Measurements from ENCODE around the gene CLCN1. TPM values are rescaled to one million over a fixed set of nuclear protein-coding genes. Genes with fewer than 3 reads are reported as not detected.

Gene CLCN1
- total RNA-seq, 1 donor from 2014 or later, result not detected

GRCh38 chr7:143322760-143323633 is 7.1 kb downstream of the CLCN1 start:
- Mint-ChIP-seq H3K36me3 (ENCODE audit: low read depth) (no peaks in the 10 kb centered on the region), H3K27me3 (ENCODE audit: insufficient read depth) (peaks cover 8% of the 10 kb centered on the region), H3K27ac (no peak overlapping the region), H3K4me3 (no peak overlapping the region), H3K9me3 (no peaks in the 10 kb centered on the region), H3K4me1 (ENCODE audit: low read depth) (peaks cover 12% of the 10 kb centered on the region)
- no peak for DNase-seq (ENCODE audit: low spot score)
- intact Hi-C loops (cut with micrococcal nuclease), result no loop called here

- peaks cover 12% of the 10 kb centered on the region for H3K4me1 Mint-ChIP-seq (ENCODE audit: low read depth)
- no peaks in the 10 kb centered on the region for H3K9me3 Mint-ChIP-seq
- intact Hi-C loops (cut with micrococcal nuclease), result no loop called here
- H3K27me3 Mint-ChIP-seq (ENCODE audit: insufficient read depth), result peaks cover 9% of the 10 kb centered on the region
- no peak overlapping the region for H3K27ac Mint-ChIP-seq
- no peaks in the 10 kb centered on the region for H3K36me3 Mint-ChIP-seq (ENCODE audit: low read depth)
- no peak for DNase-seq (ENCODE audit: low spot score)
- H3K4me3 Mint-ChIP-seq, result no peak overlapping the region
Observed at GRCh38 chr7:143323653-143324052, 7.7 kb downstream of the CLCN1 start.

DNA sequence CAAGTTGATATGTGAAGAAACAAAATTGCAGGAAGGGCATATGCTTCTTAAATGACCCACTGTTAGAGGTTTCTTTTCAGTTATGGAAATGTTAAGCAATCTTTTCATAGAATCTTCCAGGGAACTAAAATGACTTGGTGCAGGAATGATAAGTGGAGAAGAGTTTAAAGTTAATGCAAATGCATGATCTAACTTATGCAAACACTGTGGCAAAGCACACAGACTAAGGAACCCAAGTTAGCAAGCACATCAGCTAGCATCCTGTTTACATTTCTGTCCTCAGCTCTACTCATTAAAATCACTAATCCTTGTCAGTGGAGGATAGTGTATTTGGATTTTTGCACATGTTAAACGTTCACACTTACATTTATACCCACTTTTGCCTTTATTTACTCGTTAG is 9.3 kb downstream of the CLCN1 start:
- Mint-ChIP-seq H3K9me3 (no peaks in the 10 kb centered on the region), H3K27ac (no peak overlapping the region)
- DNase-seq (ENCODE audit: low spot score), result no peak

GRCh38 chr7:143327903-143328302 is 12.0 kb downstream of the CLCN1 start:
- Mint-ChIP-seq H3K9me3 (no peaks in the 10 kb centered on the region), H3K4me3 (no peak overlapping the region)
- no peak for DNase-seq (ENCODE audit: low spot score)

More for the DNA sequence above, 9.3 kb downstream of the CLCN1 start:
- Mint-ChIP-seq H3K4me3 (no peak overlapping the region), H3K27me3 (ENCODE audit: insufficient read depth) (peaks cover 4% of the 10 kb centered on the region), H3K4me1 (ENCODE audit: low read depth) (peaks cover 12% of the 10 kb centered on the region), H3K36me3 (ENCODE audit: low read depth) (no peaks in the 10 kb centered on the region)
- intact Hi-C loops (cut with micrococcal nuclease), result no loop called here

GRCh38 chr7:143329471-143330170 is 13.7 kb downstream of the CLCN1 start:
- Mint-ChIP-seq H3K4me3 (no peak overlapping the region), H3K36me3 (ENCODE audit: low read depth) (no peaks in the 10 kb centered on the region), H3K27me3 (ENCODE audit: insufficient read depth) (peaks cover 24% of the 10 kb centered on the region), H3K9me3 (no peaks in the 10 kb centered on the region), H3K27ac (no peak overlapping the region), H3K4me1 (ENCODE audit: low read depth) (peaks cover 12% of the 10 kb centered on the region)
- intact Hi-C loops (cut with micrococcal nuclease), result no loop called here
- no peak for DNase-seq (ENCODE audit: low spot score)

More at GRCh38 chr7:143327903-143328302, 12.0 kb downstream of the CLCN1 start:
- intact Hi-C loops (cut with micrococcal nuclease), result no loop called here
- peaks cover 16% of the 10 kb centered on the region for H3K27me3 Mint-ChIP-seq (ENCODE audit: insufficient read depth)
- H3K36me3 Mint-ChIP-seq (ENCODE audit: low read depth), result no peaks in the 10 kb centered on the region
- H3K27ac Mint-ChIP-seq, result no peak overlapping the region
- peaks cover 12% of the 10 kb centered on the region for H3K4me1 Mint-ChIP-seq (ENCODE audit: low read depth)

DNA sequence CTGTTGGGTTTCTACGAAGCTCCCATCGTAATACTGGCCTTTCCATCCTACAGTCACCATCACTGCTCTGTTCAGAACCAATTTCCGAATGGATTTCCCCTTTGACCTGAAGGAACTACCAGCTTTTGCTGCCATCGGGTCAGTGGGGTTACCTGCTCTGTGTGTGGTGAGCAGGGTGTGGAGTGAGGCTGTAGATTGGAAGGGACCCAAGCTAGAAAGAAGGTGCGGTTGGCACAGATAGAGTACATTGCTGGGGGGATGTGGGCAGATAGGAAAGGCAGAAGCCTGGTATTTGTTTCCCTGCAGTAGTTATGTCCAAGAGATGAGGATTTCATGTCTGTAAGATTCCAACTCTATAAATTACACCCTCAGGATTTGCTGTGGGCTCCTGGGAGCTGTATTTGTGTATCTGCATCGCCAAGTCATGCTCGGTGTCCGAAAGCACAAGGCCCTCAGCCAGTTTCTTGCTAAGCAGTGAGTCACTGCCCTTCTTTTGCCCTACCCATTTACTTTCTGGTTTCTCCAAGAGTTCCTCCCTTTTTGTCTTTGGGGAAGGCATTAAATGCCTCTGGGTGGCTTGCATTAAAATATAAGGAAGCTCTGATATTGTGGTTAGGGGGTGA is 15.4 kb downstream of the CLCN1 start:
- no peaks in the 10 kb centered on the region for H3K36me3 Mint-ChIP-seq (ENCODE audit: low read depth)
- H3K27me3 Mint-ChIP-seq (ENCODE audit: insufficient read depth), result peaks cover 35% of the 10 kb centered on the region
- no peak for DNase-seq (ENCODE audit: low spot score)
- intact Hi-C loops (cut with micrococcal nuclease), result no loop called here
- H3K9me3 Mint-ChIP-seq, result no peaks in the 10 kb centered on the region
- no peak overlapping the region for H3K27ac Mint-ChIP-seq
- H3K4me3 Mint-ChIP-seq, result no peak overlapping the region
- H3K4me1 Mint-ChIP-seq (ENCODE audit: low read depth), result no peaks in the 10 kb centered on the region

GRCh38 chr7:143334244-143334643 is 18.3 kb downstream of the CLCN1 start:
- Mint-ChIP-seq H3K4me1 (ENCODE audit: low read depth) (no peaks in the 10 kb centered on the region), H3K27ac (no peak overlapping the region), H3K4me3 (no peak overlapping the region), H3K9me3 (no peaks in the 10 kb centered on the region), H3K27me3 (ENCODE audit: insufficient read depth) (peaks cover 53% of the 10 kb centered on the region), H3K36me3 (ENCODE audit: low read depth) (no peaks in the 10 kb centered on the region)
- no peak for DNase-seq (ENCODE audit: low spot score)
- intact Hi-C loops (cut with micrococcal nuclease), result no loop called here

GRCh38 chr7:143337216-143337615 is 21.3 kb downstream of the CLCN1 start:
- Mint-ChIP-seq H3K4me3 (no peak overlapping the region), H3K27me3 (ENCODE audit: insufficient read depth) (peaks cover 53% of the 10 kb centered on the region), H3K36me3 (ENCODE audit: low read depth) (no peaks in the 10 kb centered on the region), H3K4me1 (ENCODE audit: low read depth) (no peaks in the 10 kb centered on the region), H3K27ac (no peak overlapping the region), H3K9me3 (no peaks in the 10 kb centered on the region)
- intact Hi-C loops (cut with micrococcal nuclease), result no loop called here
- no peak for DNase-seq (ENCODE audit: low spot score)

GRCh38 chr7:143341842-143342241 is 25.9 kb downstream of the CLCN1 start:
- H3K27me3 Mint-ChIP-seq (ENCODE audit: insufficient read depth), result peaks cover 36% of the 10 kb centered on the region
- no peak overlapping the region for H3K4me3 Mint-ChIP-seq
- H3K4me1 Mint-ChIP-seq (ENCODE audit: low read depth), result peaks cover 8% of the 10 kb centered on the region
- H3K9me3 Mint-ChIP-seq, result no peaks in the 10 kb centered on the region
- DNase-seq (ENCODE audit: low spot score), result no peak
- no peak overlapping the region for H3K27ac Mint-ChIP-seq
- H3K36me3 Mint-ChIP-seq (ENCODE audit: low read depth), result no peaks in the 10 kb centered on the region
- intact Hi-C loops (cut with micrococcal nuclease), result no loop called here

- Mint-ChIP-seq H3K4me3 (no peak overlapping the region), H3K36me3 (ENCODE audit: low read depth) (no peaks in the 10 kb centered on the region), H3K27ac (no peak overlapping the region), H3K27me3 (ENCODE audit: insufficient read depth) (peaks cover 31% of the 10 kb centered on the region), H3K9me3 (no peaks in the 10 kb centered on the region), H3K4me1 (ENCODE audit: low read depth) (peaks cover 8% of the 10 kb centered on the region)
- no peak for DNase-seq (ENCODE audit: low spot score)
- intact Hi-C loops (cut with micrococcal nuclease), result no loop called here
Observed at GRCh38 chr7:143343596-143343995, 27.7 kb downstream of the CLCN1 start.

GRCh38 chr7:143345428-143345900 is 29.6 kb downstream of the CLCN1 start:
- peaks cover 23% of the 10 kb centered on the region for H3K27me3 Mint-ChIP-seq (ENCODE audit: insufficient read depth)
- no peaks in the 10 kb centered on the region for H3K36me3 Mint-ChIP-seq (ENCODE audit: low read depth)
- H3K4me3 Mint-ChIP-seq, result peak overlapping the region; percentile 48
- intact Hi-C loops (cut with micrococcal nuclease), result loop anchor here (2.0 kb wide), 1 partner anchor 35 kb away; the partner anchor contains the start of gene ZYX
- DNase-seq (ENCODE audit: low spot score), result peak; percentile 53
- H3K4me1 Mint-ChIP-seq (ENCODE audit: low read depth), result peaks cover 8% of the 10 kb centered on the region
- H3K9me3 Mint-ChIP-seq, result no peaks in the 10 kb centered on the region
- H3K27ac Mint-ChIP-seq, result no peak overlapping the region

GRCh38 chr7:143346018-143346417 is 30.1 kb downstream of the CLCN1 start:
- H3K4me1 Mint-ChIP-seq (ENCODE audit: low read depth), result peaks cover 8% of the 10 kb centered on the region
- intact Hi-C loops (cut with micrococcal nuclease), result no loop called here
- no peaks in the 10 kb centered on the region for H3K36me3 Mint-ChIP-seq (ENCODE audit: low read depth)
- peaks cover 22% of the 10 kb centered on the region for H3K27me3 Mint-ChIP-seq (ENCODE audit: insufficient read depth)
- H3K4me3 Mint-ChIP-seq, result no peak overlapping the region
- H3K9me3 Mint-ChIP-seq, result no peaks in the 10 kb centered on the region
- no peak for DNase-seq (ENCODE audit: low spot score)
- H3K27ac Mint-ChIP-seq, result no peak overlapping the region

DNA sequence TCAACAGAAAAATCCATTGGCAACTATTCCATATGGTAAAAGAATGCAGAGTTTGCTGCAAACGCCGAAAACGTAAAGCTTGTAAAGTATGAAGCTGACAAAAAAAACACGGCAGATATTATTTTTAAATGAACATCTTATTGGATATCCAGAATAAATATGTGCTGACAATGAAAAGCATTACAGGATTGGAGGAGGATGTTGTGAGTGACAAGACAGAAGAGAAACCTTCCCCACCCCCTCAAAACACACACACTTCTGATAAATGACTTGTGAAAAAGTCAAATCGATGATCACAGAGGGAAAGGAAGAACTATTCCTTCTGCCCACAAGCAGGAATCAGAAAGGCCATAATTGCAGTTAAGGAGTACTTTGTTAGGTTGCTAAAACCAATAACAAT is 32.0 kb downstream of the CLCN1 start:
- H3K4me1 Mint-ChIP-seq (ENCODE audit: low read depth), result peaks cover 8% of the 10 kb centered on the region
- H3K4me3 Mint-ChIP-seq, result no peak overlapping the region
- DNase-seq (ENCODE audit: low spot score), result no peak
- H3K36me3 Mint-ChIP-seq (ENCODE audit: low read depth), result no peaks in the 10 kb centered on the region
- intact Hi-C loops (cut with micrococcal nuclease), result no loop called here
- H3K9me3 Mint-ChIP-seq, result no peaks in the 10 kb centered on the region
- peaks cover 24% of the 10 kb centered on the region for H3K27me3 Mint-ChIP-seq (ENCODE audit: insufficient read depth)
- no peak overlapping the region for H3K27ac Mint-ChIP-seq
